Eye (tissue), 1 donor: ENCODE results near the gene ADAMTS17.
A peak's percentile ranks its signal among the peaks of the same experiment; 100 is the strongest.
"Not testable (repeated sequence)": the region's sequence is repeated elsewhere in the genome, so short reads cannot be mapped to it uniquely, and the experiment has no call there.

ENCODE experiments used
- DNase-seq: peaks from one replicate; pipeline ENCODE4 v3.0.0-alpha.2; 2015

The ADAMTS17 gene

DNA sequence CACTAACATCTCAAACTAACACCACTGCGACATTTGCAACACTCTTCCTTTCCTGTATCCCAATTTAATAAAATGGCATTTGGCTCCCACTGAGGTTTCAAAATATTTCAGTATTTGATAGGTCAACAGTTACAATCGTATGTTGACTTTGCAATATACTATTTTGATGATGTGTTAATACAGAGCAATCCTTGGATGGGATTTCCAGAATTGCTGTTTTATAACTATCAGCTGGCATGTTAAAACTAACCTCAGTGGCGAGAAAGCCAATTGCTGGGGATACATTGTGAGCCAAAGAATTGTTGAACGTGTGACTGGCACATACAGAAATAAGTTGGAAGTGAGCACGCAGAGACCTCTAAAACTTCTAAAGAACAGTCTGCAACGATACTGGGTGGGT, 382.4 kb downstream of the ADAMTS17 start:
- no peak for DNase-seq

DNA sequence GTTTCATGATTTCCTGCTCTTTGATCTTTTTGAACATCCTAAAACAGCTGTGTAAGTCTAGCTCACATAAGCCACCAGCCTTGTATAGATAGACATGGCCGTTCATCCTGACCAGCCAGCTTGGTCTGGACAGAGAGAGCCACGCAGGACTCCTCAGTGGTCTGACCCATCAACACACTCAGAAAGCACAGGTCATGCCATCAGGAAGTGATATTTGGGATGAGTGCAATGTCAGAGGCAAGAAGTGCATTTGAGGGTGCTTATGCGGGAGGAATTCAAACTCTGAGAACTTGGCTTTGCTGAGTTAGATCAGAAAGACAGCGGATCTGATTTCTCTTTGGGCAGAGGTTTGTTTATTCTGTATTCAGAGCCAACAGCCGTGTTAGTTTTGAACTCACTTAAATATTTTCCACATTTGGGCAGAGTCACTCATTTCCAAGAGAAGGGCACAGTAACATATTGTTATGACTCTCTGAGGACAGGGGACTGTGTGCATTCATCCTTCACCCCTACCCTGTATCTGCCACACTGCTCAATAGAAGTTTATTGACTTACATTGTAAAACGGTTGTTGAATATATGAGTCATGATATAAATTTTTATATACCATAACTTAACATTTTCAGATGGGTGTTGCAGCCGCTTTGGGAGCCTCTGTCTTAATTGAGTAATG, 383.2 kb downstream of the ADAMTS17 start:
- DNase-seq: peak; percentile 21

DNA sequence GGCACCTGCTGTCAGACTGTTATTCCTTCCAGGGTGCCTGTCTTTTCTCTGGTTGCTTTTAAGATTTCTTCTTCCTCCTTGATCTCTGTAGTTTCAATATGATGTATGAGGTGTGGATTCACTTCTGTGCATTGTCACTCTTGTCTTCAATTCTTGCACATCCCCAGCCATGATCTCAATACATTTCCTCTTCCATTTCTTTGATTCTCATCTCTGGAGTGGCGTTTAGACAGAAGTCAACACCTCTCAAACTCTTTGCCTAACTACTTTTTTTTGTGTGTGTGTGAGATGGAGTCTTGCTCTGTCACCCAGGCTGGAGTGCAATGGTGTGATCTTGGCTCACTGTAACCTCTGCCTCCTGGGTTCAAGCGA, 384.1 kb downstream of the ADAMTS17 start:
- no peak for DNase-seq

DNA sequence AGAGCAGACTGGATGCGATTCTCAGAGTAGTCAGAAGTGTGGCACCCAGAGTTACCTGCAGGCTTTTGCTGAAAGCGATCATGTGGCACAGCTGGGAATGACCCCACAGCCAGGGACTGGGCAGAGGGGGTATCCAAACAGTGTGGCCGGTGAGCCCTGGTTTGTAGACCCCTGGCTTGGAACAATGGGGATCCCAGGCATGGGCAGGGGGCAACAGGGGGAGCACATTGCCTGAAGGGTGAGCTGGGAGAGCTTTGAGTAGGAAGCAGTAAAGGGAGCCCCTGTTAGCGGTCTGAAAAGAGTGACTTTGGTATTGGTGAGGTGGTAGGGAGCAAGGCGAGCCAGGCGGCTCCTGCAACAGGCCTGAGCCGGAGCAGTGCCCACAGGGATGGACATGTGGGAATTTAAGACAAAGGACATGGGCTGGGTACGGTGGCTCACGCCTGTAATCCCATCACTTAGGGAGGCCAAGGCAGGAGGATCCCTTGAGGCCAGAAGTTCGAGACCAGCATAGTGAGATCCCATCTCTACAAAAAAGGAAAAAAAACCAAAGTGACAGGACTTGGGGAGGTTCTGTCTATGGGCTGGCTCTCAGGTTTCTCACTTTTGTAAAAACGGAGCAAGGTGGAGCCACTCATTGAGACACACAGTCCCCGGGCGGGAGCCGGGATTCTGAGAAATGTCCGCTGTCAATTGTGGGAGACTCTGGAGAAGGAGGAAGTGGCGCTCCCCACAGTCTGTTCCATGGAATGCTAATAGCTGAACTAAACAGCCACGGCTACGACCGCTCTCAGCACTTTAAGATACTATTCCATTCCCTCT, 384.7 kb downstream of the ADAMTS17 start:
- DNase-seq: no peak

DNA sequence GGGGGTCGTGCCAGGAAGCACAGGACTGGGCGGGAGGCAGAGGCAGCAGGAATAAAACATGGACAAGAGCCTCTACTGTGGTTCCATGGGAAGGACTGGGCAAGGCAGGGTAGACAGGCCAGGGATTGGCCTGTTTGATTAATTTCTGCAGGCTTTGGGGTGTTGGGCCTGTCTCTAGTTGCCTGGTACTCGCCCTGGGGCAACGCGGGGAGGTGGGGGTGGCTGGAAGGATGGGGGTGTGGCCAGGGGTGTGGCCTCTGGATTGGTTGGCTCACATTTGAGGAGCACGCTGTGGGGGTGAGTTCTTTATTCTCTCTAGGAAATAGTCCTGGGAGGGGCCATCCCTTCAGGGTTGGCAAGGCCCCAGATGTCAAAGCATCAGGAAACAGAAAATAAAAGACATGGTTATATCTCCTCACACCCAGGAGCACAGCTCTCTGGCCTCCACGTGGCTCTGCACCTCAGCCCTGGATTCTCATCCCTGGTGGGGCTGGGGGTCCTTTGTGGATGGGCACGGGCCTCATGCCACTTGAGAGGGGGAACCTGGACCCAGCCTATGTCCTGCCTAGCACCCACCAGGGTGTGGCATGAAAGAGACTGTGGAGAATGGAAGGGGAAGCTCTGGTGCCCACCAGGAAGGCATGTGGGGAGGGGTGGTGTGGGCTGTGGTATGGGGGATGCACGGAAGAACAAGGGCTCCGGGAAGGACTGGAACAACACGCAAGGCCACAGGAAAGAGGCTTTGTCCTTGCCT, 385.6 kb downstream of the ADAMTS17 start:
- DNase-seq: no peak

DNA sequence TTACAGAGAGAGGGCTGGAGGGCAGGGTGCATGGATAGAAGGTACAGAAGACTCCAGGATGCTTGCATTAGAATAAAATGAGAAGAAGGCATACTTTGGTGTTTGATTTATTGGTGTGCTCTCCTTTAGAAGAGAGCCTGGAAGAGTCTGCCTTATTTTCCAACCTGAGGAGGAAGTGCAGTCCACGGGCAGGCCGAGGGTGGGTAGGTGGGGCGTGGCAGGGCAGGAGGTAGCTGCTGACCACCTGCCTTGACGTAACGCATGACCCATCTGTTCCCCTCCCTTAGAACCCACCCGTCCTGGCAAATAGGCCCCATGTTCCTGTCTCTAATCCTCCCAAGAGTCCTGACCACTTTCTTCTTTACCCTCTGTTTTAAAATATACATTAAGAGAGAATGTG, 386.2 kb downstream of the ADAMTS17 start:
- DNase-seq: no peak

DNA sequence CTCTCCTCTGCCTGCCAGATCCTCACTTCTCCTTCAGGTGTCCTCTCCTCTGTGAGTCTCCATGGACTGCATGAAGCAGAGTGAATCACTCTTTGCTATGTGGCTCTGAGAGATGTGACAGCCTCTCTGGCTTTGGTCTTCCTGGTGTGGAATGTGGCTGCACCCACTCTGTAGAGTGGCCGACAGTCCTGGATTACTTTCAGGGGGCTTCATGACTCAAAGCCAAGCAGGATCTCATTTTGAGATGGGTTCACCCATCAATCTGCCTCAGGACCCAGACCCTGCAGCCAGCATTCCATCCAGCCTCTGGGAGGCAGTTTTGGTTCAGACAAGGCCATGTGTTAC, 386.6 kb downstream of the ADAMTS17 start:
- no peak for DNase-seq

DNA sequence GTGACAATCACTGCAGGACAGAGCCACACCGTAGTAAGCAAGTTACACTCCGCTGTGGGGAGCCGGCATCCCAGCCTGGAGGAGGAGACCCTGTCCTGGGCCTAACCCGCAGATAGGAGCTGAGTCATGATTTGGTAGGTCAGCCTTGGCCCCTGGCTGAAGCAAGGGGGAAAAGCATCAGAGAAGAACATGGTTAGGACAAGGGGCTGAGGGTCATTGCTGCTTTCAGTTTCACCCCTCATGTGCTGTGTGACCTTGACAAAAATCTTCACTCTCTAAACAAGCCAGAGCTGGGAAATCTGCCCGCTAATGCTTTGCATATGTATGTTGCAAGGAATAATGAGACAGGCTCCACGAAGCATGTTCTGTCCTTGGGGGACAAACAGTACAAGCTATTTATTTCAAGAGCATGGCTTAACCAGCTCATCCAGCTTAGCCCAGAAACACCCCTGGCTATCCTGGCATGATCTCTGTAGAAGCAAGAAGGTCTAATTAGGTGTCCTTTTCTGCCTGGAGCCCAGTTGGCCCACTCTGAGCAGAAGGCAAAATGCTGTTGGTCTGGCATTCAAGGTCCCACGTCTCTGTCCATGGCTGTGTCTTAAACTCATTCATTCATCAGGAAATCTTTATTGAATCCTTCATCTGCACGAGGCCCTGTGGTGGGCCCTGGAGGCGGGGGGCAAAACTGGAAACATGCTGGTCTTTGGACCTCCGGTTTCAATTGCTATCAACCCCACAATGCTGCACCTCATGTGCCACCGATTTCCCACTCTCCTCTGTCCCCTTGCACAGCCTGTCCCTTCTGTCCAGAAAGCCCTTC, 387.2 kb downstream of the ADAMTS17 start:
- DNase-seq: peak; percentile 30

DNA sequence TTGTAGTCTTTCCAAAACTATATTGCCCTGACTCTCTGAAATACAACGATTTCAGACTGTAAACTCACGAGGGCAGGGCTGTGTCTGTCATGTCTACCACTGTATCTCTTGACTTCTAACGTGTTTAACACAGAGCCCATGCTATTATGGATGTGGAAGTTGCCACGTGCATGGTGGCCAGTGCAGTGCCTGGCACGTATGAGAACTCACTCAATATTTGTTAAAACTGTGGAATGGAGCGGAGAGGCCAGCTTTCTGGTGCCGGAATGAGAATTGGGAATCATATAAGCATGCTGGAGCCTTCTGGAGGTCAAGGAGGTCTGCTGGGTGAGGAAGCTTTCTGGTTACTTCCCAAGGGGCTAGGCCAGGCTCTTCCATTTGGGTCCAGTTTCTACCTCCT, 387.9 kb downstream of the ADAMTS17 start:
- no peak for DNase-seq

DNA sequence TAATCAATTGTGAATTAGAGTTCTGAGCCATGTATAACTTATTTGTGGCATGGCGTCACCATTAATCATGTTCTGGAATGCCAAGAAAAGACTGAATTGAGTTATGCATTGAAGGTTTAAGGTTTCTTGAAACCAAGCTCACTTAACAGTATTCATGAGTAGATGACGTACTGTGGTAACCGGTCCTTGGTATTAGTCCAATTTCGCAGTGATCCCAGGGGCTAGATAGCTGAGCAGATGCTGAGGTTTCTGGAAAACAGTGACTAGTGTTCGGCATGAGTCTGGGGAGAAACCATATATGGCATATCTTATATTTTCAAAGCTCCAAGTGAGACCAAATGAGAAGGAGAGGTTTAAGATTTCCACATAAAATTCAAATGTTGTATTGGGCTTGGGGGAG, 390.3 kb downstream of the ADAMTS17 start:
- DNase-seq: peak; percentile 16

DNA sequence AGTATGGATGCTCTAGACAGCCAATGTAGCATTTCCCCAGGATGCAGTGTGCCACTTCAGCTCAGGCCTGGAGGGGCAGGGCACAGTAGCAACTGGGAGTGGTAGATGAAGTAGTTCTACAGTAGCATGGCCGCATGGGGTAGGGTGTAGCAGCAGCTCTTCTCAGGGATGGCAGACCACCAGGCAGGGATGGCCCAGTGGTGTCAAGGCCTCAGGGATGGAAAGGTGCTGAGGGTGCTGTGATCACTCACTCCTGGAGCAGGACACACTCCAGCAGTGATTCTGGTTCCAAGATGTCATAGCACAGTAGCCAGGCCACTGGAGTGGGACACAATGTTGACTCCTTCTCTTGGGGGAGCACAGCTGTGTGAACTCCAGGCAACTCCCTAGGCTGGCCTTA, 397.6 kb downstream of the ADAMTS17 start:
- DNase-seq: no peak

DNA sequence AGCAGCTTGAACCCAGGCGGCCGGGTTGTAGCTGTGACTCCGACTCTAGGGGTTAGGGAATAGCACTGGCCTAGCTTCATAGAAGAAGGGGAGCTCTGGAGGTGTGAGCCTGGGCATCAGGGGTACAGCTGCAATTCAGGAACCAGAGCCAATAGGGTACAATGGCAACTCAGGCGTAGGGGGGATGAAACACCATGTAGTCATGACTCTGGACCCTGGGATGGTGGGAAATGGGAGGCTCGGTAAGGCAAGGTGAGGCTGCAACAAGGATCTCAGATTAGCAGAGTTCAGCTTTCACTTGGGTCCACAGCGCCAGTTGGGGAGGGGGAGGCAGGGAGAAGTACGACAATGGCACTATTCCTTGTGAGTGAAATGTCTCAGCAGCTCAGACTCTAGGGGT, 398.3 kb downstream of the ADAMTS17 start:
- DNase-seq: no peak

DNA sequence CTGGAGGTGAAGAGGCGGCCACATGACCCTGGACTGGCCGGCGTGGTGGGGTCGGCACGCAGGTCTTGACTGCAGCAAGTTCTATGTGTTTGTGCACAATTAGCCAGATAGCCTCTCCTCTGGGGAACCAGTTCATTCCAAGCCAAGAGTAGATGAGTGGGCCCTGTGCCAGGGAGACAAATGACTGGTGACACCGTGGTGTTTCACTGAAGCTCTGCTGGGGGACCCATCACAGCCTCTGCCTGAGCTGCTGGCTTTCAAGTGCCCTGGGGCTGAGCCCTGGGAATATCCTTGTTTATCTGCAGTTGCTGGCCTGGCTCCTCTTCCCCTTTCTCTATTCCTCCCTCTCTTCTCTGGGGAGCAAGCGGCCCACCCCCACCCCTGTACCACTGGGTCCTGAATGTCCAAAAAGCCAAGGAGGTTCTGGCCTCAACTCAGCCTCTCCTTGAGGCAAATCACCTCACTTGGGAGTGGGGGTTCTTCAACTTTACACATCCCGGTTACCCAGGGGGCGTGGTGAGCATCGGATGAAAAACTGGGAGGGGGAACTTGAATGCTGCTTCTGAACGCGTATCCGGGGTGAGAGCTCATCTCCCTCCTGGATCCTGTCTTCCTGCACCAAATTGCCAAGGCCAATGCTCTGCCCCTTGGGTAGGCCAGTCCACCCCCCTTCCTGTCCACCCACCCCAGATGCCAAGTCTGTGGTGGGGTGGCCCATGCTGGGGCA, 408.9 kb downstream of the ADAMTS17 start:
- DNase-seq: no peak

DNA sequence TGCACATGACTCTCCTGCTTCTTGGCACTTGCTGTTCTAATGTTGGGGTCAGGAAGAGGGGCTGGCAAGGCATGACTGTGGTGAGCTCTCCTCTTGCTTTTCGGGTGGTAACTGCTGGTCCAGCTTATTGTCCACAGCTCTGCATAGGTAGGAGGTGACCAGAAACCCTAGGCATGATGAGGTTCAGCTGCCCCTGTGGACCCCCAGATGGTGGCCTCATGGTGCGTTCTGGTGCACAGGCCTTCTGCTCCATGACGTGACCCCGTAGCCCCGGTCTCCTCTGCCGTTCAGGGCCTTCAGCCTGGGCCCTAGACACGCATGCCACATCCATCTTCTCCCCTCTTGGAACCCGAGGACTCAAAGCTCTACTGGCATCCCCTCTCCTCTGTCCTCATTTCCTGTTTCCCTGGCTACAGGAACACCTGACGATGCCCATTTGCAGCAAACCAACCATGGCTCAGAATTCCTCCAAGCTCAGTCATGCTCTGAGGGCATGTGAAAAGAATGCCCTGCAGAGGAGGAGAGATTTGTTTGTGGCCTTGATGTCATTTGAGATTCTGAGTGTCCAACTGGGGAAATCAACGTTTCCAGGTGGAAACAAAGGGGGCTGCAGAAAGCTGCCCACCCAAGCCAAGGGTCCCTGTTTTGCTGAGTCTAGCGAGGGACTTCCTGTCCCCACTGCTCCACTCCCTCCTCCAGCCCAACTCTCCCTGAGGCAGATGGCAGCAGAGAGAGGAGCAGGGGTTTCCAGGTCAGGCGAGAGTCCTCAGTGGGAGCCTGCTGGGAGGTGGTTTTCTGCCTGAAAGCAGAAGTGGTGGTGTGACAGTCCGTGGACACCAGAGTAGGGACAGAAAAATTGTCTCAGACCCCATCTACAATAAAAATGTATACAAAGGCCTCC, 409.8 kb downstream of the ADAMTS17 start:
- DNase-seq: no peak

DNA sequence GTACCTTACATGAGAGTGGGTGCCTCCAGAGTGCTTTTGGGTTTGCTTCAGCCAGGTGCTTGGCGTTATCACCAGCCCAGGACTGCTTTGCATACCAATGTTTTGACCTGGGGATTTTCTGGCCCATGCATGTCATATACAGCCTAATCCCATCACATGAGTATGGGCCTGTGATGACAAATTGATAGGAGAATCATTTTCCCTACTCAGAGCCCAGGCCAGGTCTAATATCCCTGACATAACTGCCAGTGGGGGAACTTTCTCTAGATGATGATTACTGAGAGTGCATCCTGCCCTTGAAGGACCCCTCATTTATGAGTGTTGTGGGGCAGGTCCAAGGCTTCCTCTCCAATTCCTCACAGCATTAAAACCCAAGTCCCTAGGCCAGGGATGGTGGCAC, 411.1 kb downstream of the ADAMTS17 start:
- DNase-seq: no peak

DNA sequence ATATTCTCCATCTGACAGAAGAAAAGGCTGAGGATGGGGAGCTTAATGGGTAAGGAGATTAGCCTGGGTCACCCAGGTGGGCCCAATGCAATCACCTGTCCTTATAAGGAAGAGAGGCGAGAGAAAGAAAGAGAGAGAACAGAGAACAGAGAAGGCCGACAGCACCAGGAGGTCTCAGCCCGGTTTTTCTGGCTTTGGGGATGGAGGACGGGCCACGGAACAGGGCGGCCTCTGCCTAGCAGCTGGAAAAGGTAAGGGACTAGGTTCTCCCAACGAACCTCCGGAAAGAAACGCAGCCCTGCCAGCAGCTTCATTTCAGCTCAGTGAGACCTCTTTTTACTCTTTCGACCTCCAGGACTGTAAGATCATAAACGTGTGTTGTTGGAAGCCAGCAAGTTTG, 412.5 kb downstream of the ADAMTS17 start:
- no peak for DNase-seq

DNA sequence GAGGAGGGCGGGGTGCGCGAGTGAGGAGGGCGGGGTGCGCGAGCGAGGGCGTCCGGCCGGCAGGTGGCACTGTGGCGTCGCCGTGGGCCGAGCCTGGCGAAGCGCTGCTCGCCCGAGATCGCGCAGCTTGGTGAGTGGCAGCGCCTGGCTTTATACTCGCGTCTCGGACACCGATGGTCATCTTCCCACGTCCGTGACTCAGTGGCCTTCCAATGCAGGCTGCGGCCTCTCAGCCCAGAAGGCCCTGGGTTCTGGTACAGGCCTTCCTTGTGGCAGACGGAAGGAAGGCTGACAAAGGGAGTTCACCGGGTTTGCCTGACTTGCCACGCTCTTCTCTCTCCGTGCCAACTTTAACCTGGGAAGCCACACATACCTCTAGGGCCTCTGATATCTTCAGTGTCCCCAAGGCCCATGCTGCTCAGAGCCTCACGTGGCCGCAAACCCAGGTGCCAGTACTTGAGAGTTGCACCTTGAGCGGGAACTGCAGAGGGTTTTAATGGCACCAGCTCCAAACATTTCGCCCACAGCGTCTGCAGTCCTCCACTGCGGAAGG, 413.3 kb downstream of the ADAMTS17 start:
- DNase-seq: peak; percentile 79

DNA sequence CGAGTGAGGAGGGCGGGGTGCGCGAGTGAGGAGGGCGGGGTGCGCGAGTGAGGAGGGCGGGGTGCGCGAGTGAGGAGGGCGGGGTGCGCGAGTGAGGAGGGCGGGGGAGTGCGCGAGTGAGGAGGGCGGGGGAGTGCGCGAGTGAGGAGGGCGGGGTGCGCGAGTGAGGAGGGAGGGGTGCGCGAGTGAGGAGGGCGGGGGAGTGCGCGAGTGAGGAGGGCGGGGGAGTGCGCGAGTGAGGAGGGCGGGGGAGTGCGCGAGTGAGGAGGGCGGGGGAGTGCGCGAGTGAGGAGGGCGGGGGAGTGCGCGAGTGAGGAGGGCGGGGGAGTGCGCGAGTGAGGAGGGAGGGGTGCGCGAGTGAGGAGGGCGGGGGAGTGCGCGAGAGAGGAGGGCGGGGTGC, 415.2 kb downstream of the ADAMTS17 start:
- not testable (repeated sequence) for DNase-seq

DNA sequence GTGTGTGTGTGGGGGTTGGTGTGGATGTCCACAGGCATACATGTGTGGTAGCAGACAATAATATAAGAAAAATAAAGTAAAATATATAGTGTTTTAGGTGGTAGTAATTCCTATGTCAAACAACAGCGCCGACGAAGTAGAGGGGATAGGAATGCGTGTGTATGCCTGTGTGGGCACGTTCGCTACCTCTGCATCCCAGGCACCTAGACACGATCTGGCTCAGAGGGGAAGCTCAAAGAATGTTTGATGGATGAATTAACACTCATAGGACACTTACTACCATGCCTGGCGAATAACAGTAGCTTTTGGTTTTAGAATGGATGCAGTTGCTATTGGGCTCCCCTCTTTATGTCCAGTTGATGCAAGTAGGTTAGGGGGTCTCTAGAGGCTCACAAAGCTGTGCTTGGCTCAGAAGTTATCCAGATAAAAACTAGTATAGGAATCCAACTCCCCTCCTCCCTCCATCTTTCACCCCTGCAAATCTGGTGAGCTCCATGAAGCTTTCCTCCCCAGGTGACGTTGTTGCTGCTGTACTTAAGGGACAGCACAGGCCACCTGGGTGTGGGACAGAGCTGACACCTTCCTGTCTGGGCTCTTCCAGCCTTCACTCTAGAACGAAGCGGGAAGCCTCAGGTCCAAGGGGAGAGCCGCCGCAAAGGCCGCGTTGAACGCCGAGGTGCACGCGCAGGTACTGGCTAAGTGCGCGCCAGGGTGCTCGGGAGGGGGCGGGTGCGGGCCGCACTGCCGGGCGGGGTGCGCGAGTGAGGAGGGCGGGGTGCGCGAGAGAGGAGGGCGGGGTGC, 415.9 kb downstream of the ADAMTS17 start:
- DNase-seq: peak; percentile 74

DNA sequence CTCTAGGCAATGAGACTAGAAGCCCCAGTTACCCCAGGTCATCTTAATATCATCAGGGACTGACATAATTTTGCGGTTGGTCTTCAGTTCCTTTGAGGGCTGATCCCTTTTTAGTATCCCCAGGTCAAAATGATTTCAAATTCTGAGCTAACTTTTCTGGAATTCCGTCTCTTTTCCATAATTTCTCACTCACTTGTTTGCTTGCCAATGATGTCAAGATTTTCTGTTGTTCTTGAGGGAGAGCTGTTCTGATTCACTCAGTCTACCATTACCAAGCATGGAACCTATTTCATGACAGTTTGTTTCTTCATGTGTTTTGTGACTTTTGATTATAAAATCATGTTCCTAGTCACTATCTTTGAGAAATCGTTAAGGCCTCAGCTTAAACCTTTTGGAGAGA, 418.1 kb downstream of the ADAMTS17 start:
- no peak for DNase-seq
